Activated T-cell treated with anti-CD3 and anti-CD28 coated beads for 1 hour (primary cell): Measurements from ENCODE around the gene CHKB.
"Not testable (repeated sequence)": the region's sequence is repeated elsewhere in the genome, so short reads cannot be mapped to it uniquely, and the experiment has no call there.

ENCODE experiments used
- DNase-seq: peaks from one replicate; pipeline ENCODE4 v3.0.0-alpha.2; 2020; ENCODE audit warnings: low read depth

Gene CHKB

GRCh38 chr22:50612528-50613221, 30.0 kb upstream of the CHKB start:
- DNase-seq = no peak

DNA sequence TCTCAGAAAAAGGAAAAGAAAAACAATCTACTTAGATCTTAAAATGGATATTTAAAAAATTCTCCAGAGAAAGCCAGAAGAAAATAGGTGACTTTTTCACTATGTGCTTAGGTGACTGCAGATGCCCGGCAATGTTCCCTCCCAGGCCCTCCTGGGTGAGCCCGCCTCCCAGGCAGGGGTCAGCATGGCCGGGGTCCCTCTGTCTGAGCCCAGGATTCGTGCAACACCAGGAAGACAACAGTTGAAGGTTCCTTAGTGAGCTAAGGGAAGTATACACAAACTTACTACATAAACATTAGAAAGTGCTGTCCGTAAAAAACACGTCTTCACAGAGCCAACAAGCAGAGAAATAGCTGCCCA, 29.5 kb upstream of the CHKB start:
- no peak for DNase-seq

DNA sequence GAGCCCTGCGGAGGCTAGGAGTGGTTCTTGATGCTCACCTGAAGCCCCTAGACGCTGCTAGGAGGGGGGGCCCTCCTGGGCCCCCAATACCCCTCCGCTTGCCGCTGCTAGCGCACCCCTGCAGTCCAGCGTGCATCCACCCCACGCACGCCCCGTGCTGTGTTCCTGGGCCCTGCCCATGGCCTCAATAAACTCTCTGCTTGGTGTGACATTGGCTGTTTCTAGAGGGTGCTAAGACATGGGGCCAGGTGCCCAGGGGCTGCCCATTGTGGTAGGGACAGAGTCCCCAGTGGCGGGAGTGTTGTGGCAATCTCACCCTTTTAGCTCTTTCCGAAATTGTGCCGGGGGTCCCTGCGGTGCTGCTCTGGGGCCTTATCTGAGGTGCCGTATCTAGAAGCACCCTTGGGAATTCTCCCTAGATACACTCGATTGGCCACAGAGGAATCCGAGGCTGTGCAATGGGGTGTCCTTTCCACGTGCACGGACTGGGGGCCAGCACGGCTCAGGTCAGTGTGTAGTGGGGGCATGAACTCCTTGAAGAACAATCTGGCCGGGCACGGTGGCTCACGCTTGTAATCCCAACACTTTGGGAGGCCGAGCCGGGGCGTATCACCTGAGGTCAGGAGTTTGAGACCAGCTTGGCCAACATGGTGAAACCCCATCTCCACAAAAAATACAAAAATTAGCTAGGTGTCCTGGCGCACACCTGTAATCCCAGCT, 28.9 kb upstream of the CHKB start:
- no peak for DNase-seq

DNA sequence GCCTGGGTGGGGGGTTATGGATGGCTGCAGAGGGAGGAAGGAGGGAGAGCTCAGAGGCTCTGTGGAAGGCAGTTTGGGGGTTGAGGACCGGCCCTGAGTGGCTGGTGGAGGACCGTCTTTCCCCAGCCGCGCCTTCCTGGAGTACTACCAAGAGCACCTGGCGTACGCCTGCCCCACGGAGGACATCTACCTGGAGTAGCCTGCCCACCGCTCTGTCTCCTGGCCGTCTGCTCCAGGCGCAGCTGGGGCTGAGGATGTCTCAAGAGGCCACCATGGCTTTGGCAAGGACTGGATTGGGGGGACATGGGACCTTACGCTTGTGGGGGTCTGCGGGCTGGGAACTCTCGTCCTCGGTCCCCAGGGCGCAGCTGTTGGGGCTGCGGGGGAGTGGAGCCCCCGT, 27.9 kb upstream of the CHKB start:
- no peak for DNase-seq

DNA sequence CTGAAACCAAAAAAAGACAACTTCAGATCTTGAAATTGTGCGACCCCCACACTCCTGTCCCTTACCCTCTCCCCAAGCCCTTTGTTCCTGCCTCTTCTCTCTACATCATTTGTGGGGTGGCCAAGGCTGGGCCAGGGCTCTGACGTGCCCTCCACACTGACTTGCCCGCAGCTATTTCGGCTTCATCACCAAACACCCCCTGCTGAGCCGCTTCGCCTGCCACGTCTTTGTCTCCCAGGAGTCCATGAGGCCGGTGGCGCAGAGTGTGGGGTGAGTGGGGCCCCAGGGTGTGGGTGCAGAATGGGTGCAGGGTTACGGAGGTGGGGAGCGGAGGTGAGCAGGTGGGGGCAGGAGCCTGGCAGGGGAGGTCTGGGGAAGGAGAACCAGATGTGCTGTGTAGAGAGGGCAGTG, 27.4 kb upstream of the CHKB start:
- no peak for DNase-seq

DNA sequence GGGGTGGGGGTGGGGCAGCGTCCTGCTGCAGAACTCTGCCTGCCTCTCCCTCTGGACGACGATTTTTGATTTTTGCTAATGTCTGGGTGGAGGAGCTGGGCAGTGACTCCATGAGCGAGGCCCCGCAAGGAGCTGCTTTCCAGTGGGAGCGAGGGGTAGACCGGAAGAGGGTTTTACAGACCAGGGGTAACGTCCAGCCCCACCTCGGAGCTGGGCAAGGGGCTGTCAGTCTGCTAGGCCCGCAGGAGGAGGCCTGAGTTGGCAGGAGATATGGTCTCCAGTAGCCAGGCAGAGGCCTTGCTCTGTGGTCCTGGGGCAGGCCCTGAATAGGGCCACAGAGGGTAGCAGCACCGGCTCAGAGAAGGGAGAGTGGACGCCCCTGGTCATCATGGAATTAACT, 26.9 kb upstream of the CHKB start:
- no peak for DNase-seq

GRCh38 chr22:50608996-50609395, 26.3 kb upstream of the CHKB start:
- DNase-seq = no peak

- DNase-seq = not testable (repeated sequence)
These were observed 25.6 kb upstream of the CHKB start for GRCh38 chr22:50608058-50608840.

- DNase-seq = no peak
These were observed 25.0 kb upstream of the CHKB start for GRCh38 chr22:50607659-50608020.

GRCh38 chr22:50606946-50607658, 24.5 kb upstream of the CHKB start:
- no peak for DNase-seq

- no peak for DNase-seq
These were observed 23.7 kb upstream of the CHKB start for GRCh38 chr22:50606165-50606945.

DNA sequence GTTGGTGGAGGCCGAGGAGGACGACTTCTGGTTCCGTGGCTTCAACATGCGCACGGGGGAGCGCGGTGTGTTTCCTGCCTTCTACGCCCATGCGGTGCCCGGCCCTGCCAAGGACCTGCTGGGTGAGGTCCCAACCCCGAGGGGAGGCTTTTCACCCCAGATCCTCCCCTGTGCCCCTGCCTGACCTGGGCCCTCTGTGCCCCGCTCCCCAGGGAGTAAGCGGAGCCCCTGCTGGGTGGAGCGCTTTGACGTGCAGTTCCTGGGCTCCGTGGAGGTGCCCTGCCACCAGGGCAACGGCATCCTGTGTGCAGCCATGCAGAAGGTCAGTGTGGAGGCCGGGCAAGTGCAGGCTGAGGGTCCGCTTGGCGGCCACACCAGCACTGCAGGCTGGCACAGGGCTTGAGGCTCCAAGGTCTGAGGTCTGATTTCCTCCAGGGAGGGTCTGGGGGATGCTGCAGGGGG, 23.0 kb upstream of the CHKB start:
- DNase-seq = no peak

DNA sequence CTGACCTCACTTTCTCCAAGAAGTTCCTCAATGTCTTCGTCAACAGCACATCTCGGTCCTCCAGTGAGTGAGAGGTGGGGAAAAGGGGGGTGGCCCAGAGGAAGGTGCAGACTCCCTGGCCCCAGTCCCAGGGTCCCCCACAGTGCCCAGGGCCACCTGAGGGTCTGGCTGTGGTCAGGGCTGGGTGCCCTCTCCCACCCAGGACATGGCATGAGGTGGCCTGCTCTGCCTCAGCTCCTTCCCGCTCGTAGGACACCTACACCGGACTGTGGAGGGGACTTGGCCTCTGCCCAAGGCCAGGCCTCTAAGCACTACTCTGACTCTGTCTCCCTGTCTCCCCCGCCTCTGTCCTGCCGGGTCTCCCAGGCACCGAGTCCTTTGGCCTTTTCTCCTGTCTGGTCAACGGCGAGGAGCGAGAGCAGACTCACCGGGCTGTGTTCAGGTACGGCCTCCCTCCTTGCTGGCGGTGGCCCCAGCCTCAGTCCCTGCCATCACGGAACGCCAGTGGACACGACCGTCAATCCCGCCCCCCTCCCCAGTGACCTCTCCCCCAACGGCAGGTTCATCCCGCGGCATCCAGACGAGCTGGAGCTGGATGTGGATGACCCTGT, 22.5 kb upstream of the CHKB start:
- no peak for DNase-seq

DNA sequence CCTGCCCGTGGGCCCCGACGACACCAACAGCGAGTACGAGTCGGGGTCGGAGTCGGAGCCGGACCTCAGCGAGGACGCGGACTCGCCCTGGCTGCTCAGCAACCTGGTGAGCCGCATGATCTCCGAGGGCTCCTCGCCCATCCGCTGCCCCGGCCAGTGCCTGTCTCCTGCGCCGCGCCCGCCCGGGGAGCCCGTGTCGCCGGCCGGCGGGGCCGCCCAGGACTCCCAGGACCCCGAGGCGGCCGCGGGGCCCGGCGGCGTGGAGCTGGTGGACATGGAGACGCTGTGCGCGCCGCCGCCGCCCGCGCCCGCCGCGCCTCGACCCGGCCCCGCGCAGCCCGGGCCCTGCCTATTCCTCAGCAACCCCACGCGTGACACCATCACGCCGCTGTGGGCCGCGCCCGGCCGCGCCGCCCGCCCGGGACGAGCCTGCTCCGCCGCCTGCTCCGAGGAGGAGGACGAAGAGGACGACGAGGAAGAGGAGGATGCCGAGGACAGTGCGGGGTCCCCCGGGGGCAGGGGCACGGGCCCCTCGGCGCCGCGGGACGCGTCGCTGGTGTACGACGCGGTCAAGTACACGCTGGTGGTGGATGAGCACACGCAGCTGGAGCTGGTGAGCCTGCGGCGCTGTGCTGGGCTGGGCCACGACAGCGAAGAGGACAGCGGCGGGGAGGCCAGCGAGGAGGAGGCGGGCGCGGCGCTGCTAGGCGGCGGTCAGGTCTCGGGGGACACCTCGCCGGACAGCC, 21.8 kb upstream of the CHKB start:
- no peak for DNase-seq

- no peak for DNase-seq
These were observed 21.0 kb upstream of the CHKB start for GRCh38 chr22:50603511-50604255.

GRCh38 chr22:50602338-50602700, 19.7 kb upstream of the CHKB start:
- DNase-seq = no peak

DNA sequence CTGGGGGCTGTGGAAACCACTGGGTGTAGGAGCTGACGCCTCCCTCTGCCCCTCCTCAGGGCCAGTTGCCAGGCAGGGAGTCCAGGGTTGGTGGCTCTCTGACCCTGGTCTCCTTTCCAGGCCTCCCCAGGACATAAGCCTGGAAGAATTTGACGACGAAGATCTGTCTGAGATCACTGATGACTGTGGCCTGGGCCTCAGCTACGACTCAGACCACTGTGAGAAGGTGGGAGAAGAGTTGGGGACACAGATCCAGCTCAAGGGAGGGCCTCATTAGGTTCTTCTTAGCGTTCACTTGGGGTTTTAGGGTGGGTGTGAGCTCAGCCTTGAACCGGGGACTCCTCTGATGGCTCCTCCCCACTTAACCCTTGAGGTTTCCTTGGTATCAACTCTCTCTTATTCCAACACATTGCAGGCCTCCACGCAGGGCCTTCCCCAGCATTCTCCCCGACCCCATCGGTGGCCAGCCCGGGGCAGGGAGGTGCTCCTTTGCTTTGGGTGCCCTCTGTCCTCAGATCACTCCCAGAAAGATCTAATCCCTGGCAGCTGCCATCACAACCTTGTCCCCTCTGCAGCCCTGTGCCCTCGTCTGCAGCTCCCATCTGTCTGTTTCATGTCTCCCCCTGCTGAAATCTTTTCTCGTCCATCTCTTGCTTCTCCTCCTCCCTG, 19.2 kb upstream of the CHKB start:
- no peak for DNase-seq

DNA sequence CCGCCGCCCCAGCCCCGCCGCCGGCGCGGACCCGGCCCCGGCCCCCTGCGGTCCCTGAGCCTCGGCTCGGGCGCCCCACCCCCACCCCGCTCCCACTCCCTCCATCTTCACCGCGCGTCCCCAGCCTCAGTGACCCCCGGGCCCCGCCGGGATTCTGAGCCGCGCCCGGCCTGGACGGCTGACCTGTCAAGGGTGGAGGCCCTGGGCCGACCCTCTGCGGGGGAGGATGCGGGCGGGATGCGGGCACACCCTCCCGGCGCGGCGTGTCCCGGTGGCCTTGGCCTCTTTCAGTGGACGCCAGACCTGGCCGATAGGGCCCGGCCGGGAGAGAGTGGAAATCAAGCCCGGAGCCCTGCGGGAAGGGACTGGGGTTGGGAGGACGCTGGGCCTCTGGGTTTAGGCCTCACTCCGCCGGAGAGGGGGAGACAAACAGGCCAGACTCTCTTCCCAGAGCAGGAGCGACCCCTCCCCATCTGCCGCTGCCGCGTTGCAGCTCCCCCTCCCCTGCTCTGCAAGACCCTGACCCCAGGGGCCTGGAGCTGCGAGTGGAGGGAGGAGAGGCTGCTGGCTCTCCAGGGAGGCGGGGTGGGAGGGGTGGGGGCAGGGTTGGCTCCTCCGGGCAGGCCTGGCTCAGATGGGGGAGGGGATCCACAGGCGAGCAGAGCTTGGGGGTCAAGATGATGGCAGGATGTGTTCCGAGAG, 18.5 kb upstream of the CHKB start:
- DNase-seq = no peak

GRCh38 chr22:50600538-50600937, 17.9 kb upstream of the CHKB start, which contains the start of gene MAPK8IP2:
Gene MAPK8IP2, plus strand, starts transcription at chr22:50600793. Its CDS starts 26 bp downstream, at chr22:50600819.
- no peak for DNase-seq
